Measurements from ENCODE around the gene CEP250.

CEP250 gene

GRCh38 chr20:35559042-35559693, 103.8 kb downstream of the CEP250 start:
- POLR2A ChIA-PET (ENCODE audit: low non-redundant PET), result no interaction called here
- CTCF ChIA-PET, result interaction anchor here (0.5 kb wide), 1 partner anchor 106 kb away, joined by 5 read pairs; no protein-coding TSS in a partner anchor
- no peak for TF ChIP-seq CTCF (conservative IDR thresholded peaks at IDR 0.05; ENCODE audit: low read depth)
- DNase-seq (ENCODE audit: low spot score), result no peak
- no peak overlapping the region for H3K27ac ChIP-seq

GRCh38 chr20:35560105-35560511, 104.7 kb downstream of the CEP250 start:
- CTCF ChIA-PET, result interaction anchor here (1.6 kb wide), 1 partner anchor 388 kb away, joined by 4 read pairs; no protein-coding TSS in a partner anchor
- TF ChIP-seq CTCF (conservative IDR thresholded peaks at IDR 0.05; ENCODE audit: low read depth), result no peak
- POLR2A ChIA-PET (ENCODE audit: low non-redundant PET), result no interaction called here
- no peak for DNase-seq (ENCODE audit: low spot score)
- H3K27ac ChIP-seq, result no peak overlapping the region

- no peak for DNase-seq (ENCODE audit: low spot score)
- TF ChIP-seq CTCF (conservative IDR thresholded peaks at IDR 0.05; ENCODE audit: low read depth), result no peak
- ChIA-PET POLR2A (ENCODE audit: low non-redundant PET) (no interaction called here), CTCF (interaction anchor here (0.5 to 1.6 kb wide), 5 partner anchors 28 to 545 kb away, joined by 3 to 6 read pairs (median 3); no protein-coding TSS in a partner anchor)
- H3K27ac ChIP-seq, result no peak overlapping the region
Observed at GRCh38 chr20:35560541-35560940, 105.1 kb downstream of the CEP250 start.

GRCh38 chr20:35561268-35561667, 105.9 kb downstream of the CEP250 start:
- DNase-seq (ENCODE audit: low spot score), result peak; percentile 58

GRCh38 chr20:35561671-35562070, 106.3 kb downstream of the CEP250 start:
- TF ChIP-seq CTCF (conservative IDR thresholded peaks at IDR 0.05; ENCODE audit: low read depth), result no peak
- H3K27ac ChIP-seq, result no peak overlapping the region
- peak; percentile 65 for DNase-seq (ENCODE audit: low spot score)
- ChIA-PET POLR2A (ENCODE audit: low non-redundant PET) (no interaction called here), CTCF (interaction anchor here (0.5 to 1.6 kb wide), 6 partner anchors 42 to 386 kb away, joined by 3 to 6 read pairs (median 4); no protein-coding TSS in a partner anchor)

More at GRCh38 chr20:35561268-35561667, 105.9 kb downstream of the CEP250 start:
- ChIA-PET POLR2A (ENCODE audit: low non-redundant PET) (no interaction called here), CTCF (interaction anchor here (0.5 to 1.6 kb wide), 8 partner anchors 28 to 386 kb away, joined by 3 to 6 read pairs (median 4); no protein-coding TSS in a partner anchor)
- no peak for TF ChIP-seq CTCF (conservative IDR thresholded peaks at IDR 0.05; ENCODE audit: low read depth)
- H3K27ac ChIP-seq, result no peak overlapping the region

- ChIA-PET POLR2A (ENCODE audit: low non-redundant PET) (no interaction called here), CTCF (interaction anchor here (0.6 kb wide), 2 partner anchors 11 to 22 kb away, joined by 3 to 4 read pairs; no protein-coding TSS in a partner anchor)
- TF ChIP-seq CTCF (conservative IDR thresholded peaks at IDR 0.05; ENCODE audit: low read depth), result no peak
- H3K27ac ChIP-seq, result no peak overlapping the region
- DNase-seq (ENCODE audit: low spot score), result no peak
Observed at GRCh38 chr20:35562541-35563110, 107.2 kb downstream of the CEP250 start.

All from RWPE1 (cell line).